ENCODE measurements around the gene TNK1.

DNA sequence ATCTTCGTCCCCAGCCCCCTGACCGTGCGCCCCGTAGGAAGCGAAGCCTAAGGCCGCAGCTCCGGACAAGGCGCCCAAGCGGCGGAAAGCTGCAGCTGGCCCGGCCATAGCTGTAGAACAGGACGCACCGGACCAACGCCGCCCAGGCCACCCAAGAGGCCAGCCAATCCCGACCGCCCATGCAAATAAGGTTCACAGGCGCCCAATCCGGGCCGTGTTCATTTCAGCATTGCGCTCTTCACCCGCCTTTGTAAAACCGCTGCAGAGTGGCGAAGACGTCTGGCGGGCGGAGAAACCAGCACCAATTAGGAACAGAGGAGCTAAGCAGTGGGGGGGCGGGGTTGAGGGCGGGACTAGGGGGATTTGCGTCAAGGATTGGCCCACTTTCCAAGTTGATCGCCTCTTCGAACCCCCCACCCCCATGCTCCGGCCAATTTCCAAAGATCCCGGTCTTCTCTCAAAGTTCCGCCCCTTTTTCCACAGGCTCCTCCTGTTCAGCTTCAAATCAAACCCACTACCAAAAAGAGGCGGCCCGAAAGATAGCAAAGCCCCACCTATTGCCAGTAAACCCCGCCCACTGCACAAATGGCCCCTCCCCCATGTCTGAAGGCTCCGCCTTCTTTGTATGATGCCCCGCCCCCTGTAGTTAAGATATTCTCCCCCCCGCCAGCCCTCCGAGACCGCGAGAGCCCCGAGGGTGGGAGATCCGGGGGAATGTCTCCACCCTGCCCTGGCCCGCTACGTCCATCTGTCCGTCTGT is 23.3 kb downstream of the TNK1 start, which contains the start of gene TMEM256:
- TF ChIP-seq EP300 (IDR thresholded peaks at IDR 0.05) (no peak), POLR2AphosphoS5 (IDR thresholded peaks at IDR 0.05) (peak; percentile 98 to 99 (median 98))
- TF ChIP-seq, protein P1, sequence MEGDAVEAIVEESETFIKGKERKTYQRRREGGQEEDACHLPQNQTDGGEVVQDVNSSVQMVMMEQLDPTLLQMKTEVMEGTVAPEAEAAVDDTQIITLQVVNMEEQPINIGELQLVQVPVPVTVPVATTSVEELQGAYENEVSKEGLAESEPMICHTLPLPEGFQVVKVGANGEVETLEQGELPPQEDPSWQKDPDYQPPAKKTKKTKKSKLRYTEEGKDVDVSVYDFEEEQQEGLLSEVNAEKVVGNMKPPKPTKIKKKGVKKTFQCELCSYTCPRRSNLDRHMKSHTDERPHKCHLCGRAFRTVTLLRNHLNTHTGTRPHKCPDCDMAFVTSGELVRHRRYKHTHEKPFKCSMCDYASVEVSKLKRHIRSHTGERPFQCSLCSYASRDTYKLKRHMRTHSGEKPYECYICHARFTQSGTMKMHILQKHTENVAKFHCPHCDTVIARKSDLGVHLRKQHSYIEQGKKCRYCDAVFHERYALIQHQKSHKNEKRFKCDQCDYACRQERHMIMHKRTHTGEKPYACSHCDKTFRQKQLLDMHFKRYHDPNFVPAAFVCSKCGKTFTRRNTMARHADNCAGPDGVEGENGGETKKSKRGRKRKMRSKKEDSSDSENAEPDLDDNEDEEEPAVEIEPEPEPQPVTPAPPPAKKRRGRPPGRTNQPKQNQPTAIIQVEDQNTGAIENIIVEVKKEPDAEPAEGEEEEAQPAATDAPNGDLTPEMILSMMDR (IDR thresholded peaks at IDR 0.05), result no peak
